ENCODE data around the gene NAA40.

Gene NAA40

DNA sequence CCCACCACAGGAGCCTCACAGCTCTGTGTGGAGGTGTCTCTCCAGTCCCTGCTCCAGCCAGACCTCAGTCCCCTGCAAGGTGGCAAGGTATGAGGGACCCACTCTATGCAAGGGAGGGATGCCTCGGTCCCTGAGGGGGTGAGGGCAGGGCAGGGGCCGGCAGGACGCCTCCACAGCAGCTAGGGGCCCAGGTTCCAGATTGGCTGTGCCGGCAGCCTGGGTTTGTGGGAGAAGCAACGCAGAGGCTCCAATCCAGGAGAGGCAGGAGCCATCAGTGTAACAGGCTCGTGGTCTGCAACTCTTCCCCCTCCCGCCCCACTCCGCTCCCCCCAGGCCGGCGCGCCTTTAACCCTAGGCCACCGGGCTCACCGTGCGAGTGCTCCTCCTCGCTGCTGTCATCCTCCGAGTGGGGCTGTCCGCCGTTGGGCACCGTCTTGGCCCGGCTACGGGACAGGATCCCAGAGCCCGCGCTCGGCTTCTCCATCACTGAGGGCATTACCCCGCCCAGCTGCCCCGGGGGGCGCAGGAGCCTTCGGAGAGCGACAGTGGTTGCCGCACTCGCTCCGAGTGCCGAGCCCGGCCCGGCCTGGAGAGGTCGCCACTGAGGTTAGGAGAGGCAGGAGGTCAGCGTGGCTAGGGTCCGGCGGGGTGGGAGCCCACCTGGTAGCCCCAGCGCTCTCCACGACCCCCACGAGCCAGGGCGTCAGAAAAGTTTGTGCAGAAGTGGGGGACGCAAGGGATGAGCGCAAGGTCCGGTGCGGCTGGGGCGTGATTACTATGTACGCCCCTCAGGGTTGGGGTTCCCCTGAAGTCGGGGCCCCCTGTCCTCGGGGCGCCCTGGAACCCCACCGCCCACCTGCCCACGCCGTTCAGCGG lies 22.6 kb upstream of the NAA40 start:
- in situ Hi-C loops (cut with HindIII; ENCODE audit: low pct_unique_long_range_greater_than_20kb, low sequenced_read_pairs) = no loop called here
- peak; percentile 59 to 75 for DNase-seq (ENCODE audit: low read depth in 1 of 2, low spot score in 1 of 2)
- TF ChIP-seq JUND (IDR thresholded peaks at IDR 0.05; ENCODE audit: low read depth) = no peak

GRCh38 chr11:63916837-63917691 lies 21.7 kb upstream of the NAA40 start, which contains the start of gene RCOR2:
Gene RCOR2, minus strand, starts transcription at chr11:63917164. Its CDS starts 708 bp downstream, at chr11:63916456.
- peak; percentile 84 to 85 for DNase-seq (ENCODE audit: low read depth in 1 of 2, low spot score in 1 of 2)
- TF ChIP-seq JUND (IDR thresholded peaks at IDR 0.05; ENCODE audit: low read depth) = no peak
- in situ Hi-C loops (cut with HindIII; ENCODE audit: low pct_unique_long_range_greater_than_20kb, low sequenced_read_pairs) = no loop called here

GRCh38 chr11:63917692-63918506 lies 20.9 kb upstream of the NAA40 start:
- peak; percentile 75 to 78 for DNase-seq (ENCODE audit: low read depth in 1 of 2, low spot score in 1 of 2)
- in situ Hi-C loops (cut with HindIII; ENCODE audit: low pct_unique_long_range_greater_than_20kb, low sequenced_read_pairs) = no loop called here
- no peak for TF ChIP-seq JUND (IDR thresholded peaks at IDR 0.05; ENCODE audit: low read depth)

GRCh38 chr11:63918507-63919191 lies 20.2 kb upstream of the NAA40 start:
- TF ChIP-seq JUND (IDR thresholded peaks at IDR 0.05; ENCODE audit: low read depth) = no peak
- no peak for DNase-seq (ENCODE audit: low read depth in 1 of 2, low spot score in 1 of 2)

GRCh38 chr11:63919267-63920125 lies 19.3 kb upstream of the NAA40 start:
- DNase-seq (ENCODE audit: low read depth in 1 of 2, low spot score in 1 of 2) = no peak
- in situ Hi-C loops (cut with HindIII; ENCODE audit: low pct_unique_long_range_greater_than_20kb, low sequenced_read_pairs) = no loop called here
- TF ChIP-seq JUND (IDR thresholded peaks at IDR 0.05; ENCODE audit: low read depth) = no peak

More at GRCh38 chr11:63918507-63919191, 20.2 kb upstream of the NAA40 start:
- in situ Hi-C loops (cut with HindIII; ENCODE audit: low pct_unique_long_range_greater_than_20kb, low sequenced_read_pairs) = no loop called here

GRCh38 chr11:63920126-63920938 lies 18.5 kb upstream of the NAA40 start:
- no peak for TF ChIP-seq JUND (IDR thresholded peaks at IDR 0.05; ENCODE audit: low read depth)
- in situ Hi-C loops (cut with HindIII; ENCODE audit: low pct_unique_long_range_greater_than_20kb, low sequenced_read_pairs) = no loop called here
- DNase-seq (ENCODE audit: low read depth in 1 of 2, low spot score in 1 of 2) = no peak

DNA sequence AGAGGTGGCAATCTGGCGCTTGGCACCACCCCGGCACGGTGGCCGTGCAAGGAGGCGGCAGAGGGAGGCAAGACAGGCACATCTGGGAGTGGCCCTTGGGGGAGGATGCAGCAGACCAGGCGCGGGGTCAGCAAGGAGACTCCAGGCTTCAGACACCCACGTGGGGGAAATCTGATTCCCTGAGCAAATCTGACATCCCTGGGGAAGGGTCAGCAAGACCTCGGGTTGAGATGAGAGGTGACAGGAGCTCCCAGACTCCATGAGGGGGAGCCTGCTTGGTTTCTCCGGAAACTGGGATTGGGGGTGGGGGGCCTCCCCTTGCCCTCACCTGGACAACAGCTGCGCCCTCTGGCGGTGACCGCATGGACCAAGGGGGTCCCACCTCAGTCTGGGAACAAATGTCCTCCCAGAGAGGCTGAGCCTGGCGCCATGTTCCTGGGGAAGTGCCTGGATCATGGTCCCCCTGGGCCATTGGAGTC lies 17.8 kb upstream of the NAA40 start:
- TF ChIP-seq JUND (IDR thresholded peaks at IDR 0.05; ENCODE audit: low read depth) = no peak
- in situ Hi-C loops (cut with HindIII; ENCODE audit: low pct_unique_long_range_greater_than_20kb, low sequenced_read_pairs) = no loop called here
- no peak for DNase-seq (ENCODE audit: low read depth in 1 of 2, low spot score in 1 of 2)

DNA sequence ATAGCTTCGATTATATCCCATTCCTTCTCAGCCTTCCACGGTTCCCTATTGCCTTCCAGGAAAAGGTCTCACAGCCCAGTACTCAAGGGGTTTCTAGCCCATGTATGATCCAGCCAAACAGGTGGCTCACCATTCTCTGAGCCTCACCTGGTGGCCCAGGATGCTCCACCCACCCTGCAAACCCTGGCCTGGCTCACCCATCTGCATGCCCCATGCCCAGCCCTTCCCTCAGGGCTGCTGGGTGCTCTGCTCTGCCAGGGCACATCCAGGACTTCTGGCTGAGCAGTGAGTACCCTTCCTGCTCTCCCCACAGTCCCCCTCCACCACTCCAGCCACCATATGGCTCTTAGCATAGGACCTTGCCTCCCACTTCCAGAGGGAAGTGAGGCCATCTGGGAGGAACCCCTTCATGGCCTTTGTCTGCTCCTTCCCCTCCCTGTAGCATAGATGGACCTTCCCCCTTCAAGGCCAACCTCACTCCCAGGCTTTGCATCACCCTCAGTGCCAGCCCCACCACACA lies 16.1 kb upstream of the NAA40 start:
- no peak for TF ChIP-seq JUND (IDR thresholded peaks at IDR 0.05; ENCODE audit: low read depth)
- in situ Hi-C loops (cut with HindIII; ENCODE audit: low pct_unique_long_range_greater_than_20kb, low sequenced_read_pairs) = no loop called here
- DNase-seq (ENCODE audit: low read depth in 1 of 2, low spot score in 1 of 2) = no peak

- in situ Hi-C loops (cut with HindIII; ENCODE audit: low pct_unique_long_range_greater_than_20kb, low sequenced_read_pairs) = no loop called here
Measured at GRCh38 chr11:63923319-63923718, 15.5 kb upstream of the NAA40 start.

DNA sequence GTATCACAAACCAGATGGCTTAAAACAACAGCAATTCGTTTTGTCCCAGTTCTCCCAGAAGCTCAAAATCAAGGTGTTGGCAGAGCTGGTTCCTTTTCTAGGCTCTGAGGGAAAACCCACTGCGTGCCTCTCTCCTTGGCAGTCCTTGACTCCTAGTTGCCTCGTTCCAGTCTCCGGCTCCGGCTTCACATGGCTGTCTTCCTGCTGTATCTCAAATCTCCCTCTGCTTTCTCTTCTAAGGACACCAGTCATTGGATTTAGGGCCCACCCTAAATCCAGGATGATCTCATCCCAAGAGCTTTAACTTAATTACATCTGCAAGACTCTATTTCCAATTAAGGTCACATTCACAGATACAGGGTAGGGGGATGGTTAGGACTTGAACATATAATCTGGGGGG lies 9.2 kb upstream of the NAA40 start:
- no peak for TF ChIP-seq JUND (IDR thresholded peaks at IDR 0.05; ENCODE audit: low read depth)
- in situ Hi-C loops (cut with HindIII; ENCODE audit: low pct_unique_long_range_greater_than_20kb, low sequenced_read_pairs) = loop anchor here (5.0 kb wide), 1 partner anchor 92 kb away; the partner anchor contains the start of gene MARK2
- no peak for DNase-seq (ENCODE audit: low read depth in 1 of 2, low spot score in 1 of 2)

More at GRCh38 chr11:63923319-63923718, 15.5 kb upstream of the NAA40 start:
- no peak for TF ChIP-seq JUND (IDR thresholded peaks at IDR 0.05; ENCODE audit: low read depth)
- no peak for DNase-seq (ENCODE audit: low read depth in 1 of 2, low spot score in 1 of 2)

Data from T47D (cell line).